Nephron (organoid): ENCODE data around the gene DNAJC15.

ENCODE experiments used
- H3K27ac Mint-ChIP-seq, 3 experiments: 2 replicates each; pipeline ENCODE4 v1.8.0; 2020; ENCODE audit warnings: mixed read lengths in 3 of 3, mild to moderate bottlenecking in 2 of 3, moderate library complexity in 1 of 3
- H3K27me3 Mint-ChIP-seq: 2 replicates; pipeline ENCODE4 v1.8.0; 2021; ENCODE audit warnings: low read depth, mild to moderate bottlenecking, moderate library complexity, mixed read lengths
- H3K36me3 Mint-ChIP-seq: 2 replicates; pipeline ENCODE4 v1.8.0; 2020; ENCODE audit warnings: low read depth, mixed read lengths
- H3K4me1 Mint-ChIP-seq: 2 replicates; pipeline ENCODE4 v1.8.0; 2020; ENCODE audit warnings: mixed read lengths
- H3K4me3 Mint-ChIP-seq, 3 experiments: 2 replicates each; pipeline ENCODE4 v1.8.0; 2020; ENCODE audit warnings: mild to moderate bottlenecking in 3 of 3, mixed read lengths in 3 of 3, moderate library complexity in 2 of 3
- H3K9me3 Mint-ChIP-seq: 2 replicates; pipeline ENCODE4 v1.8.0; 2020; ENCODE audit warnings: mixed read lengths
- TF ChIP-seq, protein P1 (sequence below), 3 experiments: fragments of 200-600 bp; sonication (generic); IDR thresholded peaks; one replicate each; pipeline ENCODE4 v1.5.0; 2021; ENCODE audit warnings: antibody characterized with exemption in 3 of 3; ENCODE audit not compliant: unreplicated experiment in 3 of 3

The DNAJC15 gene

DNA sequence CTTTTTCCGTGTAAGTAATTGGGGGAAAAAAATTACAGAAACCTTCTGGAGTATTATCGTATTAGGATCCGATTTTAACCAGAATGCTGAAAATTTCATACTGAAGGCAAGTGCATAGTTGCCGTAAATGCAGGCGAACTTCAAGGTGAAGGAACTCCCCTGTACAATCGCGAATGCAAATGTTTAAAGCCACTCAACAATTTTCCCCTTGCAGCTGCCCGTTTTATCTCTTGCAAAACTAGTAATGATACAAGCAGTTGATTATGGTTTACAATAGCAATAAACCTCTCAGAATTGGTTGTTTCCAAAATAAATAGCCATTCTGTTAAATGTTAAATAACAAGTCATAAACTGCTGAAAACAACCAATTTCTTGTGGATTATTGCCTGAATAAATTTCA, 105.7 kb downstream of the DNAJC15 start:
- Mint-ChIP-seq H3K27ac (no peak overlapping the region), H3K4me3 (no peak overlapping the region), H3K9me3 (no peaks in the 10 kb centered on the region), H3K36me3 (no peaks in the 10 kb centered on the region), H3K4me1 (peaks cover 43% of the 10 kb centered on the region), H3K27me3 (peaks cover 10% of the 10 kb centered on the region)
- TF ChIP-seq, protein P1, sequence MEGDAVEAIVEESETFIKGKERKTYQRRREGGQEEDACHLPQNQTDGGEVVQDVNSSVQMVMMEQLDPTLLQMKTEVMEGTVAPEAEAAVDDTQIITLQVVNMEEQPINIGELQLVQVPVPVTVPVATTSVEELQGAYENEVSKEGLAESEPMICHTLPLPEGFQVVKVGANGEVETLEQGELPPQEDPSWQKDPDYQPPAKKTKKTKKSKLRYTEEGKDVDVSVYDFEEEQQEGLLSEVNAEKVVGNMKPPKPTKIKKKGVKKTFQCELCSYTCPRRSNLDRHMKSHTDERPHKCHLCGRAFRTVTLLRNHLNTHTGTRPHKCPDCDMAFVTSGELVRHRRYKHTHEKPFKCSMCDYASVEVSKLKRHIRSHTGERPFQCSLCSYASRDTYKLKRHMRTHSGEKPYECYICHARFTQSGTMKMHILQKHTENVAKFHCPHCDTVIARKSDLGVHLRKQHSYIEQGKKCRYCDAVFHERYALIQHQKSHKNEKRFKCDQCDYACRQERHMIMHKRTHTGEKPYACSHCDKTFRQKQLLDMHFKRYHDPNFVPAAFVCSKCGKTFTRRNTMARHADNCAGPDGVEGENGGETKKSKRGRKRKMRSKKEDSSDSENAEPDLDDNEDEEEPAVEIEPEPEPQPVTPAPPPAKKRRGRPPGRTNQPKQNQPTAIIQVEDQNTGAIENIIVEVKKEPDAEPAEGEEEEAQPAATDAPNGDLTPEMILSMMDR (IDR thresholded peaks at IDR 0.05; ENCODE audit: unreplicated experiment in 3 of 3) = no peak

DNA sequence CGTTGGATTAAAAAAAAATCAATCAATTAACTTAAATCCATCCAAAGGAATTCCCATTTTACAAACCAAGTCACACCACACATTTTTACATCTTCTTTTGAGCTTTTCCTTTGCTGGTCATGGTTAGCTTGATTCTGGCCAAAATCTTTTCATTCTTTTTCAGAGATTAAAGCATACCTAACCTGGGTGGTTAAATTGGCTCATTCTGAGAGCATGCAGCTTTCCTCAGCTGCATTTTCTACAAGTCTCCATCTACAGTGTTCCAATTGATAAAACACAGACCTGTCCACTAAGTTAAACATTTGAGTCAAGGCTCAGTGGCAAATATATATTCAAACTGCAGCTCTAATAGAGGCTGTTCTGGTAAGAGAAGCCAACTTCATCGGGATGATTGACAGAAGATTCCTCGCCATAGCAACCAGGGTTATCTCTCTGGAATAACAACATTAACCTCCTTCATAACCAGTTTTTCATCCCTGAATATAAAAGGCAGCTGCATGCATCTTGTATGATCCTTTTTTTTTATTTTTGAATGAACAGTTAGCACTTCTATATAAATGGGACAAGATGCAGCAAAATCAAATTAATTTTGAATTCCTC, 106.2 kb downstream of the DNAJC15 start:
- Mint-ChIP-seq H3K36me3 (no peaks in the 10 kb centered on the region), H3K27me3 (peaks cover 10% of the 10 kb centered on the region), H3K9me3 (no peaks in the 10 kb centered on the region), H3K27ac (peak overlapping the region in 2 of 3 experiments; percentile 34 to 59), H3K4me3 (no peak overlapping the region), H3K4me1 (peaks cover 41% of the 10 kb centered on the region)
- TF ChIP-seq, protein P1 (IDR thresholded peaks at IDR 0.05; ENCODE audit: unreplicated experiment in 3 of 3) = no peak

DNA sequence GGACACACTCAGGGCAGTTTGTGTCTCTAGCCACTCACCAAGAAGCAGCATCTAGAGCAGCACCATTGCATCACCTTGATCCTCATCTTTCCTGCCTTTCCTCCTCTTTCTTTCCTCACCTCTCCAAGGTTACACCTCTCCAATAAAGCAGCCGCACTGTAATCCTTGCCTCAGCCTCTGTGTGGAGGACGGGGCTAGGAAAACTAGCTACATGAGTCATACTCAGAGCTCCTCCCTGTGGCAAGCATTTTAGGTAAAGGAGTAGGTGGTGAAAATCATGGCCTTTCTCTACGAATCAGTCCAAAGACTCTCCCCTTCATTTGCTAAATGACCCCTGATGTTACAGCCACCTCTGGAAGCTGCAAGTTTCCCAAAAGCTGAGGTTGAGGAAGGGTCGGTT, 108.9 kb downstream of the DNAJC15 start:
- Mint-ChIP-seq H3K36me3 (no peaks in the 10 kb centered on the region), H3K27me3 (peaks cover 13% of the 10 kb centered on the region), H3K9me3 (no peaks in the 10 kb centered on the region), H3K27ac (peak overlapping the region in 1 of 3 experiments; percentile 27), H3K4me1 (peaks cover 48% of the 10 kb centered on the region), H3K4me3 (no peak overlapping the region)
- TF ChIP-seq, protein P1 (IDR thresholded peaks at IDR 0.05; ENCODE audit: unreplicated experiment in 3 of 3) = peak in 2 of 3 experiments; percentile 26 to 45

DNA sequence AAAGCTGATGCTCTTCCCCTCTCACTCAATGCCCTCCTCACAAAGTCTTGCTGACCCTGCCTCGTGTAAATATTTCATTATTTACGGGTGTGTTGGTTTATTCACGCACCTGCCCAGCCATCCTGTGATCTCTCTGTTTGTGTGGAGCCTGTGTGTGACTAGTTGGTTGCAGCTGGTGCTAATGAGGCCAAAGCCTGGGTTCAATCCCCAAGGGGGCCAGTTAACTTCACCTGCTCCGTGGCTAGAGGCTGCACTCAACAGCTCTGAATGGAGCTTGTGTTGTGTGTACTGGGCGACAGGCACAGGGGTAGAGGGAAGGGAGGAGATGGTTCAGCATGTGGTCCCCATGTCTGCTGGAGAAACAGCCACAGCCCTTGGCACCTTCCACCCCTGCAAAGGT, 109.5 kb downstream of the DNAJC15 start:
- peaks cover 14% of the 10 kb centered on the region for H3K27me3 Mint-ChIP-seq
- peaks cover 48% of the 10 kb centered on the region for H3K4me1 Mint-ChIP-seq
- H3K4me3 Mint-ChIP-seq = no peak overlapping the region
- TF ChIP-seq, protein P1 (IDR thresholded peaks at IDR 0.05; ENCODE audit: unreplicated experiment in 3 of 3) = no peak
- H3K27ac Mint-ChIP-seq = no peak overlapping the region
- H3K9me3 Mint-ChIP-seq = no peaks in the 10 kb centered on the region
- no peaks in the 10 kb centered on the region for H3K36me3 Mint-ChIP-seq

DNA sequence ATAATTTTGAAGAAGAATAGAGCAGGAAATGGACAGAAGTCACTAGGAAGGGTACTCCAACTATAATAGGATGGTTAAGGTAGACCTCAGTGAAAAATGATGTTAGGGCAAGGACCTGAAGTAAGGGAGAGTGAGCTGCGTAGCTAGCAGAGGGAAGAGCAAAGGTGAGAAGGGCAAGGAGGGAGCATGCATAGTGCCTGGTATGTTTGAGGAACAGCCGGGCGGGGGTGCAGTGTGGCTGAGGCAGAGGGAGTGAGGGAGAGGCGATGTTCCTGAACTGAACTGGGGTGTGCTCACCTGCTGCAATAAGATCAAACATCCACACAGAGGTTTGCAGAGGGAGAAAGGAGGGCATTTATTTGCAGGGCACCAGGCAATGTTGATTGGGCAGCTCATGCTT, 110.4 kb downstream of the DNAJC15 start:
- H3K36me3 Mint-ChIP-seq = no peaks in the 10 kb centered on the region
- TF ChIP-seq, protein P1 (IDR thresholded peaks at IDR 0.05; ENCODE audit: unreplicated experiment in 3 of 3) = no peak
- no peaks in the 10 kb centered on the region for H3K9me3 Mint-ChIP-seq
- H3K4me1 Mint-ChIP-seq = peaks cover 48% of the 10 kb centered on the region
- peaks cover 14% of the 10 kb centered on the region for H3K27me3 Mint-ChIP-seq
- H3K4me3 Mint-ChIP-seq = no peak overlapping the region
- no peak overlapping the region for H3K27ac Mint-ChIP-seq

DNA sequence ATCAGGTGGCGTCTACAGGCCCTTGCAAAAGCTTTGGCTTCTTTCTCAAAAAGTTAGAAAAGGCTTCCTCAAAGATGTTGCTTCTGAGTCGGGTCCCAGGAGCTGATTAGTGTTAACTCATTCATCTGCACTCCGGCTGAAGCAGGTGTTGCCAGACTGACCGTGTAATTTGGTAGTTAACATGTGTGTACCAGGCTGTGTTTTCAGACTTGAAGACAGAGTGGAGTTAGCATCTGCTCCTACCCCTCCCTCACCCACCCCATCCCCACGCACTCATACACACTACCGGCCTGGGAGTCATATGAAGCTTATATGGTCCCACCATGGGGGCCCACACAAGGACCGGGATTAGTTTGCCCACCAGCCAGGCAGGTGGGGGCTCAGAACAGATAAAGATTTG, 111.5 kb downstream of the DNAJC15 start:
- H3K9me3 Mint-ChIP-seq = no peaks in the 10 kb centered on the region
- no peak overlapping the region for H3K4me3 Mint-ChIP-seq
- peak overlapping the region in 1 of 3 experiments; percentile 18 for H3K27ac Mint-ChIP-seq
- peaks cover 48% of the 10 kb centered on the region for H3K4me1 Mint-ChIP-seq
- TF ChIP-seq, protein P1 (IDR thresholded peaks at IDR 0.05; ENCODE audit: unreplicated experiment in 3 of 3) = no peak
- H3K36me3 Mint-ChIP-seq = no peaks in the 10 kb centered on the region
- peaks cover 14% of the 10 kb centered on the region for H3K27me3 Mint-ChIP-seq
